GM12801 (cell line): ENCODE measurements around the gene LRTM2.

Source experiments
- TF ChIP-seq, protein P1 (sequence below): IDR thresholded peaks from one replicate; pipeline ENCODE4 v1.5.1; 2011; ENCODE audit warnings: control low read depth; ENCODE audit not compliant: insufficient read length; ENCODE audit errors: extremely low read depth

Gene LRTM2

DNA sequence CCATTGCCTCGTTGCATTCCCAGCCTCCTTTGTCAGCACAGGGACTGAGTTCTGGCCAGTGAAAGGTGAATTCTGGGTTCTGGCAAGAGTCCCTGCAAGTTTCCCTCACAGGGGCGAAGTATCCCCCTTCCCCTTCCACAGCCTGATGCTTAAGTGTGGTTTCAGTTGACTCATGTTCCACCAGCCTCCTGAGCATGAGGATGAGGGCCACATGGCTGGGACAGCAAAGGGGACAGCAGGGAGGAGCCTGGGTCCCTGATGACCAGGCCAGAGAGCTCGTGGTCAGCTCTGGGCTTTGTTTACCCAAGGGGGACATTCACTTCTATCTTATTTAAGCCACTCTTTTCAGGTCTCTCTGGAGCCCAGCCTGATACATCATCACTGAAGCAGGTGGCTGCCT lies 61.6 kb downstream of the LRTM2 start:
- TF ChIP-seq, protein P1, sequence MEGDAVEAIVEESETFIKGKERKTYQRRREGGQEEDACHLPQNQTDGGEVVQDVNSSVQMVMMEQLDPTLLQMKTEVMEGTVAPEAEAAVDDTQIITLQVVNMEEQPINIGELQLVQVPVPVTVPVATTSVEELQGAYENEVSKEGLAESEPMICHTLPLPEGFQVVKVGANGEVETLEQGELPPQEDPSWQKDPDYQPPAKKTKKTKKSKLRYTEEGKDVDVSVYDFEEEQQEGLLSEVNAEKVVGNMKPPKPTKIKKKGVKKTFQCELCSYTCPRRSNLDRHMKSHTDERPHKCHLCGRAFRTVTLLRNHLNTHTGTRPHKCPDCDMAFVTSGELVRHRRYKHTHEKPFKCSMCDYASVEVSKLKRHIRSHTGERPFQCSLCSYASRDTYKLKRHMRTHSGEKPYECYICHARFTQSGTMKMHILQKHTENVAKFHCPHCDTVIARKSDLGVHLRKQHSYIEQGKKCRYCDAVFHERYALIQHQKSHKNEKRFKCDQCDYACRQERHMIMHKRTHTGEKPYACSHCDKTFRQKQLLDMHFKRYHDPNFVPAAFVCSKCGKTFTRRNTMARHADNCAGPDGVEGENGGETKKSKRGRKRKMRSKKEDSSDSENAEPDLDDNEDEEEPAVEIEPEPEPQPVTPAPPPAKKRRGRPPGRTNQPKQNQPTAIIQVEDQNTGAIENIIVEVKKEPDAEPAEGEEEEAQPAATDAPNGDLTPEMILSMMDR = no peak

DNA sequence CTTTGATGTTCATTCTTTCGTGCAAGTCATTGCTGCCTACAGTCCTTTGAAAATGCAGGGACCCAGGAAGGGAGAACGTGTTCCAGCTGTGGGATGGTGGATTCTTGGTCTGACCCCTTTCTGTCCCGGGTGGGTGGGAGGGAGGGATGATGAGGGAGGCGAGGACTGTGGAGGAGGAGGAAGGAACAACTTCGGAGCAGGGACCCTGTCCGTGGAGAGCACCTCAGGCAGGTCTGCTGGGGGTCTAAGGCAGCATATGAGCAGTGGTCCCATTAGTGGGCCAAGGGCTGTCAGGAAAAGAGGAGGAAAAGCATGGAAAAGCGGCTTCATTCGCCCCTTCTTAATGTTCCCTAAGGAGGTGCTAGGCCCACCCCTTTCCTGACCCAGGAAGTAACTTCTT lies 62.0 kb downstream of the LRTM2 start:
- TF ChIP-seq, protein P1 = no peak

DNA sequence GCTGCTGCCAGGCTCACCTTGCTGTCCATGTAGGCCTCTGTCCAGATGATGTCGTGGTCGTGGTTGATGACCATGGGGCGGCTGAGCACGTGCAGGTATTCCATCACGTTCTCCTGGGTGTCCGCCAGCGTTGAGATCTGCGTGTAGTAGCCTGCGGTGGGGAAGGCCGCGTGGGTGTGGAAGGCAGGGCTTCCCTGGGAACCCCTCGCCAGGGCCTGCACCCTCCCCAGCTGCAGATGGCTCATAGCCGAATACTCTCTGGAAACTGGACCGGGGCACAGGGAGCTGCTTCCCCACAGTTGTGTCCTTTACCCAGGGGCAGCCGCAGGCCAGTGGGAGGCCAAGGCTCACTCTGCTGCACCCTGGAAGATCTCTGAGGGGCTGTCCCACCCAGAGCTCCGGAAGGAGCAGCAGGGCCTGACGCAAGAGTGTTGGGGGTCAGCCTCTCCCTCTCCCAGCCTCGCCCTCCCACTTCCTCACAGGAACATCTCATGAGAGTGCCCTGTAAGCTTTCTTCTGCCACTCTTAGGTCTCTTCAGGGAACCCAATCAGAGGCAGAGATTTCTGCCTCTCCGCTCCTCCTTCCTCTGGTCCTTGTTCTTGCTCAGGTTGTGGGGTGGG lies 62.6 kb downstream of the LRTM2 start:
- TF ChIP-seq, protein P1 = no peak

DNA sequence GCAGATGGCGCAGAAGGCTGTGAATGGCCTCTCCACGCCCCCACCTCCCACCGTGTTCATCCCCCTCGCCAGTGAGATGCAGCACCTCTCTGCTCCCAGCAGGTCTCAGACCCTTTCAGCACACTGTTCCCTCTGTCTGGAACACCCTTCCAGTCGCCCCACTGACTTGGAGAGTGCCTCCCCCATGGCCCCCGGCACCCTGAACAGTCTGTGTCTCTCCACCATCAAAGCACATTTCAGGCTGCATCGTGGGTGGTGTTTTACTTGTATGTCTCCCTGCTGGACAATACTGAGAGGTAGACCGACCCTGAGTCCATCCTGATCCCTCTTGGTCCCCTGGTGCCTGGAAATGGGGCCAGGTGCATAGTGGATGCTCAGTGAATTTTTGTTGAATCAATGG lies 63.1 kb downstream of the LRTM2 start:
- TF ChIP-seq, protein P1 = no peak

DNA sequence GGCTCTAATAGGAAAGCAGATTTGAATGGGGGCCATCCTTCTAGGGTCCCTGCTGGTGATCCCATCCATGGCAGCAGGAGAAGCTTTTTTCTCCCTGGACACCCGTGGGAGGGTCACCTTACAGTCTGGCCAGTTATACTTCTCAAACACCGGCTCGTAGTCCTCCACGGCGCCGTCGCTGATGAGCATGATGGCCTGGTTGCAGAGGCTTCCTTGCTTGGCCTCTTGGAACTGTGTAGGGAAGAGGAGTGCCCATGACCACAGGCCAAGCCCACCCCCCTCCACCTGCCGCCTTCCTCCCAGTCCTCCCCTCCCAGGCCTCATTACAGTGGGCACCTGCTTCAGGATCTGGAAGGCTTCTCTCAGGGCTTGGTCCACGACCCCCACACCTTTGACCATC lies 64.3 kb downstream of the LRTM2 start:
- TF ChIP-seq, protein P1 = no peak

DNA sequence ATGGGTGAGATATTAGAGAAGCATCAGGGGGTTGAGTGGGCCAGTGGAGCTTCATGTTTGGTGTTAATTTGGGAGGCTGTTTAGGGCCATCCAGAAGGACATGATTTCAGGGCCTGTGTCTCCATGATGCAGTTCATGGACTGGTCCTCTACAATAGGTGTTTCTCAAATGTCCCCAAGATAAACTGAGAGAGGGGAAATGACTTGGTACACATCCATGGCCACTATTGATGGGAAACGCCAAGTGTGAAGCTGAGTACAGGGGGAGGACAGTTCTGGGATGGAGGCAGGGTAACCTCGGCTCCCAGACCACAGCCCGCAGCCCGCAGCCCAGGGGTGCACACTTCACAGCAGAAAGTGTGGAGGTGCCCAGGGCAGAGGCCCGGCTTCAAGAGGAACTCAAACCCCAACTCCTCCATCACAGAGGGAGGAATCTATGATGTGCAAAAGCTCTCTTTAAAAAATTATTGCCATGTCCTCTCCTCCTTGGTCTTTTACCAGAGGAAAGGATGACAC lies 64.8 kb downstream of the LRTM2 start:
- TF ChIP-seq, protein P1 = no peak

DNA sequence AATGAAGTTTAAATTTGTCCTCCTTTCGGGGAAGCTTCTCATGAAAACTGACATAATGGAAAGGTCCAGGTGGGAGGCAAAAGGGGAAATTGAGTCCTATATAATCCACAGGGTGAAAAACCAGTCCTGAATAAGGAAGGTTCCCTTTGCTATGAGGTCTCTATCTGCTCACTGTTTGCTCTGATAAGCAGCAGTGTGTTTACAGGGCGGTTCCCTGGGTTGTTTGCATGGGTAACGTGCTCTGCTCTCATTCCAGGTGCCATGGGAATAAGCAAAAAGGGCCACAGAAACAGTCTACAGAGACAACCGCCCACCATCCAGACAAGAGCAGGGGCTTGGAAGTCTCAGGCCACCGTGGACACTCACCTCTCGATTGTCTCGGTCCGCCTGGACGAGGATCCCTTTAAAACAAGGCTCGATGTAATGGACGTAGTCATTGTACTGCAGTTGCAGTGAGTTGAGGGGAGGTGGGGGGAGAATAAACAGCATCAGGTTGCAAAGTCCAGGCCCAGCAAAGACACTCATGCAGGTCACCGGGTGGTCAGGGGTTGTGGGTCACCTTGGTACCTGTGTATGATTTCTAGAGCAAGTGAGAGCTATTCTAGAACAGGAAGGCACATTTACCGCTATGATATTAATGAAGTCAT lies 65.4 kb downstream of the LRTM2 start:
- TF ChIP-seq, protein P1 = no peak
